ENCODE data around the gene C1orf174. TPM values are rescaled to one million over a fixed set of nuclear protein-coding genes. Genes with fewer than 3 reads are reported as not detected.
A peak's percentile ranks its signal among the peaks of the same experiment; 100 is the strongest.

The C1orf174 gene
- total RNA-seq, 1 donor from 2014 or later: 21.4 TPM

DNA sequence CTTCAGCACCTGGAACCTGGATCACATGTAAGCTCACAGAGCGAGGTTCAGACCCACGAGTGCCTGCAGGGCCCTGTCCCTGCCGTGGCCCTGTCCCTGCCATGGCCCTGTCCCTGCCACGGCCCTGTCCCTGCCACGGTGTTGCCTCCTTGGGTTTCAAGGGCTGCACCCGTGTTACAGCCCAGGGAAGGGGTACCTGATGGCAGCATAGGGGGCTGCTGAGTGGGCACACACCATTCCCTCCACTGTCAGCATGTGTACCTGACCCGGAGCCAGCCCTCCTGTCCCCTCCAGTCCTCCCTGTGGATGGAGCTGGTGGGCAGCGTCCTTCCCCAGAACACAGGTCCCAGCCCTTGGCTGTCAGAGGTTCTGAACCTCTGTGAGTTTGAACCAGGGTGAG lies 27.5 kb downstream of the C1orf174 start:
- DNase-seq (ENCODE audit: low read depth in 2 of 2): no peak

GRCh38 chr1:3871451-3871805 lies 28.6 kb downstream of the C1orf174 start:
- DNase-seq (ENCODE audit: low read depth in 2 of 2): no peak

GRCh38 chr1:3869751-3870301 lies 30.2 kb downstream of the C1orf174 start:
- DNase-seq (ENCODE audit: low read depth in 2 of 2): no peak

DNA sequence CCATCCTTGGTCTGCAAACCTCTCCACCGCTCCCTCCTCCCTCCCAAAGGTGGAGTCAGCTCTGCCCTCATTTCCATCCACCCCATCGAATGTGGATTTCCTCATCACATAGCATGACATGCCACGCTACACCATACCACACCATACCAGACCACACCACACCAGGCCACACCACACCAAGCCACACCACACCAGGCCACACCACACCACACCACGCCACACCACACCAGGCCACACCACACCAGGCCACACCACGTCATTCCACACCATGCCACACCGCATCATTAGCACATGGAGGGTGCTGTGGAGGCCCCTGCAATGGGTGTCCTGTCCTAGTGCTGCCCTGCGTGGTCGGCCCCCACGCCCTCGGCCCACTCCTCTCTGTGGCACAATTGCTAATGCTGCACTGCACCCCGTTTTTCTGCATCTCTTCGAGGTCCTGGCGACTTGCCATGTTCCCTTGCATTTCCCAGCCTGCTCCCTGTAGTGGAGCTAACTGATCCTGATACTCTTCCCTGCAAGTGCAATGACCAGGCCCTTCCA lies 31.5 kb downstream of the C1orf174 start:
- no peak for DNase-seq (ENCODE audit: low read depth in 2 of 2)

- DNase-seq (ENCODE audit: low read depth in 2 of 2): no peak
These were observed 34.4 kb downstream of the C1orf174 start for GRCh38 chr1:3865606-3866160.

- no peak for DNase-seq (ENCODE audit: low read depth in 2 of 2)
These were observed 35.2 kb downstream of the C1orf174 start for GRCh38 chr1:3864884-3865283.

- no peak for DNase-seq (ENCODE audit: low read depth in 2 of 2)
These were observed 36.7 kb downstream of the C1orf174 start for GRCh38 chr1:3863231-3863935.

DNA sequence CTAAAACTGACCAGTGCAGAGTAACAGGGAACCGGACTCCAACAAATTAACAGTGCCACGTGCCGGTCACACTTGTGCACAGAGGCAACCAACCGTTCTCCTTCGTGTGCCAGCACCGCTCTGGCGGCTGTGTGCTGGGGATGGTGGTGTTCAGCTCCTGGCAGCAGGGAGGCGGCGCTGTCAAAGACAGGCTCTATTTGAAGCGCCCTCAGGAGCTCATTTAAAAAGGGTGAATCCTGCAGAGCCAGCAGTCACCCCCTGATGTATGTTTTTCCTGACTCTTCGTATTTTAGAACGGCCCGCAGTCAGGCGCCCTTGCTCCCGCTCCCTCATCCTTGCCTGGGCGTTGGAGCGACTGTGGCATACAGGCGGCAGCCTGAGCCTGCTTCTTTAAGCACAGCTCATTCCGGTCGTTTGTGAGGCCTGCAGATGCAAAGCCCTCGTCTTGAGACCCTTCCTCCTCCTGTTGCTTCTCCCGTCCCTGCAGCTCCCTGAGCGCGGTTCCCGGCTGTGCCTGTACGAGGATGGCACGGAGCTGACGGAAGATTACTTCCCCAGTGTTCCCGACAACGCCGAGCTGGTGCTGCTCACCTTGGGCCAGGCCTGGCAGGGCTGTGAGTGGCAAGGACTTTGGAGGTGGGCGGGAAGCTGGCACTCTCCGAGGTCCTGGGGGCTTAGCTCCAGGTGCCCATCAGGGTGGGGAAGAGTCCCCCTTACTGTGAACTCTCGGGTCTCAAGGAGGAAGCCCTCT lies 41.7 kb downstream of the C1orf174 start:
- DNase-seq (ENCODE audit: low read depth in 2 of 2): peak in 1 of 2 donors; percentile 29

DNA sequence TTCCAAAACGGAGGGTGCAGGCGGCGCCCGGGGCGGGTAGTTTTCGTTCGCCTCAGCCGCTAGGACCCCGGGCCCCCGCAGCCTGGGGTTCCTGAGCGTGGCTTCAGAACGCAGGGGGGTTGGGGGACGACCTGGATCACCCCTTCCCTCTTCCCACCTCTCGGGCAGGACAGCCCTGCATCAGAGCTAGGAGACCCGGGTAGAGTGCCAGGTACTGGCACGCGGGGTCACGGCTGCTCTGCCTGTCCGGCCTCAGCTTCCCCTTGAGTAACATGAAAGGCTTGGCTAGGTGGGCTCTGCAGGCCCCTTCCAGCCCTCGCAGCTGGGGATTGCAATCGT lies 42.3 kb downstream of the C1orf174 start:
- no peak for DNase-seq (ENCODE audit: low read depth in 2 of 2)

- DNase-seq (ENCODE audit: low read depth in 2 of 2): peak; percentile 67 to 82
These were observed 42.9 kb downstream of the C1orf174 start, which contains the start of the genes CEP104 and DFFB for GRCh38 chr1:3856923-3857790. Gene CEP104, minus strand, starts transcription at chr1:3857211. Its CDS starts 4,804 bp downstream, at chr1:3852407. Gene DFFB, plus strand, starts transcription at chr1:3857476. Its CDS starts 128 bp downstream, at chr1:3857604.

GRCh38 chr1:3852711-3853485 lies 47.2 kb downstream of the C1orf174 start:
- no peak for DNase-seq (ENCODE audit: low read depth in 2 of 2)

- no peak for DNase-seq (ENCODE audit: low read depth in 2 of 2)
These were observed 48.0 kb downstream of the C1orf174 start for GRCh38 chr1:3852091-3852490.

GRCh38 chr1:3851292-3851691 lies 48.8 kb downstream of the C1orf174 start:
- no peak for DNase-seq (ENCODE audit: low read depth in 2 of 2)

DNA sequence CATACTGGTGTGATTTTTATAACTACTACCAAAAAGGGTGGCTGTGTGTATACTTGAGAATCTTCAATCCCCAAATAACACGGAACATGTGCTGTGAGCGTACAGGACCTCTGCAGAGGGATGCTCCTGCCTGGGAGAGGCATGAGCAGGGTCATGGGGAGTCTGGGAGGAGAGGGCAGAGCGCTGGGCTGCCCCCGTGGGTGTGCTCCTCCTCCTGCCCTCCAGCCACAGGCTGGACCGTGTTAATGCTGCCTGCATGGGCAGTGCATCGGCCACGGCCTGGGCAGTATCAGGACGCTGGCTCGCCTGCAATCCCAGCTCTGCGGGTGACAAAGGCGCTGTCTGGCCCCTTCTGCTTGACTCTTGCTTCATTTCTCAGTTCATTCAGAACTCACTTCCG lies 49.2 kb downstream of the C1orf174 start:
- no peak for DNase-seq (ENCODE audit: low read depth in 2 of 2)

GRCh38 chr1:3847081-3847480 lies 53.0 kb downstream of the C1orf174 start:
- DNase-seq (ENCODE audit: low read depth in 2 of 2): no peak

- peak in 1 of 2 donors; percentile 47 for DNase-seq (ENCODE audit: low read depth in 2 of 2)
These were observed 53.5 kb downstream of the C1orf174 start for GRCh38 chr1:3846541-3846940.

DNA sequence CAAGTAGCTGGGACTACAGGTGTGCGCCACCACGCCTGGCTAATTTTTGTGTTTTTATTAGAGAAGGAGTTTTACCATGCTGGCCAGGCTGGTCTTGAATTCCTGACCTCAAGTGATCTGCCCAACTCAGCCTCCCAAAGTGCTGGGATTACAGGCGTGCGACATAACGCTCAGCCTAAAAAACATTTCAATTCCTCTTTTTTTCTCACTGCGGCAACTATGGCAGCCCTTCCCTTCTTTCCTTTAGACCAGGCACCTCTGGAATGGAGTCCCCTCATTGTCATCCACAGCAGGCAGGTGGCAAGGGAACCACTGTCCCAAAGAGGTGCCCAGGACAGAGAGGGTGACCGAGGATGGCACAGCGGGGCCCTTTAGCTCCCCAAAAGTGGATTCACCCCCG lies 57.2 kb downstream of the C1orf174 start:
- DNase-seq (ENCODE audit: low read depth in 2 of 2): no peak

DNA sequence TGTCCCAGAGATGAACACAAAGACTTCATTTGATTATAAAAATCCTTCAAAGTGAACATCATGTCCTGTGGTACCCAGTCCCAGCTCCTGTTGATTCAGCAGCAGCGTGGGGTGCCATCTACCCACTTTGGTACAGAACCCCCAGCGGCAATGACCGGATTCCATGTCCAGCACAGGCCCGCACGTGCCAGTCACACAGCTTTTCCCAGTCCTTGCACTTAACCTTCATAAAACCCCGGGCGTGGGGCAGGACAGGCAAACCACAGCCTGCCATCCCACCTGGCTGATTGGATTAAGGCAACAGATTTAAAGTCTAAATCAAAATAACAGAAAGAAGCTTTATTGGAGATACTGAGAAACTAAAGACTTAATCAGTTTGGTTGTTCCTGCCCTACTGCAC lies 58.6 kb downstream of the C1orf174 start:
- no peak for DNase-seq (ENCODE audit: low read depth in 2 of 2)

All from dermis microvascular lymphatic vessel endothelial cell (primary cell).